ENCODE results near the gene SGCB.

- TF ChIP-seq RAD21 (IDR thresholded peaks at IDR 0.05; ENCODE audit: low read length) = no peak
- TF ChIP-seq CTCF (conservative IDR thresholded peaks at IDR 0.05; ENCODE audit: low read depth, low read length) = no peak
- no peak for TF ChIP-seq CEBPB (IDR thresholded peaks at IDR 0.05; ENCODE audit: low read depth, low read length)
- no peak for TF ChIP-seq POLR2A (IDR thresholded peaks at IDR 0.05; ENCODE audit: low read depth, low read length)
- TF ChIP-seq USF2 (IDR thresholded peaks at IDR 0.05; ENCODE audit: low read depth, low read length) = no peak
- no peak for TF ChIP-seq FOS (IDR thresholded peaks at IDR 0.05; ENCODE audit: low read depth, low read length)
- TF ChIP-seq ELK1 (IDR thresholded peaks at IDR 0.05; ENCODE audit: borderline replicate concordance, low read depth, low read length) = no peak
- no peak for TF ChIP-seq RFX5 (IDR thresholded peaks at IDR 0.05; ENCODE audit: low read depth, low read length)
- TF ChIP-seq RCOR1 (IDR thresholded peaks at IDR 0.05; ENCODE audit: insufficient replicate concordance, low read length) = no peak
- TF ChIP-seq NFE2L2 (IDR thresholded peaks at IDR 0.05; ENCODE audit: low read depth, low read length) = no peak
Observed at GRCh38 chr4:52049266-52049665, 11.2 kb upstream of the SGCB start.

All from IMR-90 (cell line).